ENCODE data around the gene CFAP65.

Gene CFAP65

GRCh38 chr2:219010162-219010756, 31.1 kb downstream of the CFAP65 start:
- no peak for DNase-seq

DNA sequence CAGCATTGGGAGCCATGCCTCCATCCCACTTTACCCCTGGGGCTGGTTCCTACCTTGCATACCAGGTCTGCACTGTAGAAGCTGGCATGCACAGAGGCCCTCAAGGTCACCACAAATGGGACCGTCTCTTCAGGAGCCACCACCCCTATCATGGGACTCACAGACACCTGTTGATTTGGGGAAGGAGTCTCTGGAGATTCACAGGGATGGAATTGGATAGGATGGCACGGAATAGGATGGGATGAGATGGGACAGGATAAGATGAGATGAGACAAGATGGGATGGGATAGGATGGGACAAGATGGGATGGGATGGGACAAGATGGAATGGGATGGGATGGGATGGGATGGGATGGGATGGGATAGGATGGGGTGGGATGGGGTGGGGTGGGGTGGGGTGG, 32.0 kb downstream of the CFAP65 start:
- DNase-seq = no peak

DNA sequence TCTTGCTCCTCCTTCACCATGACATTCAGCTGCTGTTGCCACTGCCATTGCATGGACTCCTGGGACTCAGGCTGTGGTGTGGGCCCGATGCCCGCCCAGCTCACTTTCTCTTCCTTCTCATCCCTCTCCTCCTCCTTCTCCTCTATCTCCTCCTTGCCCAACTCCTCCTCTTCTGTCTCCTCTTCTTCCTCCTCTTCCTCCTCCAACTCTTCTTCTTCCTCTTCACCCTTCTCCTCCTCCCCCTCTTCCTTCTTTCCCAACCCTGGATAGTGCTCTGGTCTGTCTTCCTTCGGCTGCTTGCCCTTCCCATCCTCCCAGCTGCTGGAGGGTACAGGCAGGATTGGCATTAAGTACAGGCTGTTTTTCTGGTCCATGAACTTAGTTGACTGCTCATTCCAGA, 37.3 kb downstream of the CFAP65 start:
- no peak for DNase-seq

- DNase-seq = no peak
Observed at GRCh38 chr2:219003267-219003634, 38.1 kb downstream of the CFAP65 start.

DNA sequence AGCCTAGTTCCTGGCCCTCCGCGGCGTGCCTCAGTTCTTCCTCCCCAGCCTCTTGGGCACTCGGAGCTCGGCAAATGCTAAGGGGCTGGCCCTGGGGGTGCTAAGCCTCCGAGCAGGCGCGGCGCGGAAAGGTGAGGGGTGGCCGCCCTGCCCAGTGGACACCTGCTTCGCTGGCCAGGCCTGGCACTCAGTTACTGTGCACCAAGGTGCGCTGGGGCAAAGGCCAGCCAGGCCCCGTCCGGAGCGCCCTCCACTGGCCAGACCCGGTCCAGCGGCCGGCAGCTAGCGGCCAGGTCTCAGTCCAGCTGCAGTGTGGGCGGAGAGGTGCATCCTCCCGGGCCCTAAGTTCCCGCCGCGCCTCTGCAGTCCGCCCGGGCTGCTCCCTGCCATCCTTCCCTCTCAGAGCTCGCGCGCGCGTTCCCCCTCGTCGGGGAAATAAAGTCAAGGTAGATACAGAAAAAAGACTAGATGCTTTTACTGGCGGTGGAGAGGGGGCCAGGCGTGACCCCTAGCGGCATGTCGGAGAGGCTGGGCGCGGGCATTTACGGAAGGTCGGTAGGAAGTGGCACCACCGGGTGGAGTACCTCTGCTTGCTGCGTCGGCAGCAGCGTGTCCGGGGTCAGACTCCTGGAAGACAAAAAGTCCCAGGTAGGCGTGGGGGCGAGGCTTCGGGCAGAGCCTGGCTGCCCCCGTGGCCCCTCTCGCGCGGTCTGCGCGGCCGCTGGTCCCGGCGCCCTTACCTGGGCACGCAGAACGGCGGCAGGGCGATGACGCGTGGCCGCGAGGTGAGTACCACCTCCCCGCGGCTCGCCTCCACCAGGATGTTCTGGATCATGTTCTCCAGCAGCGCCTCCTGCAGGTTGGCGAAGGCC, 38.7 kb downstream of the CFAP65 start:
- DNase-seq = peak; percentile 52

DNA sequence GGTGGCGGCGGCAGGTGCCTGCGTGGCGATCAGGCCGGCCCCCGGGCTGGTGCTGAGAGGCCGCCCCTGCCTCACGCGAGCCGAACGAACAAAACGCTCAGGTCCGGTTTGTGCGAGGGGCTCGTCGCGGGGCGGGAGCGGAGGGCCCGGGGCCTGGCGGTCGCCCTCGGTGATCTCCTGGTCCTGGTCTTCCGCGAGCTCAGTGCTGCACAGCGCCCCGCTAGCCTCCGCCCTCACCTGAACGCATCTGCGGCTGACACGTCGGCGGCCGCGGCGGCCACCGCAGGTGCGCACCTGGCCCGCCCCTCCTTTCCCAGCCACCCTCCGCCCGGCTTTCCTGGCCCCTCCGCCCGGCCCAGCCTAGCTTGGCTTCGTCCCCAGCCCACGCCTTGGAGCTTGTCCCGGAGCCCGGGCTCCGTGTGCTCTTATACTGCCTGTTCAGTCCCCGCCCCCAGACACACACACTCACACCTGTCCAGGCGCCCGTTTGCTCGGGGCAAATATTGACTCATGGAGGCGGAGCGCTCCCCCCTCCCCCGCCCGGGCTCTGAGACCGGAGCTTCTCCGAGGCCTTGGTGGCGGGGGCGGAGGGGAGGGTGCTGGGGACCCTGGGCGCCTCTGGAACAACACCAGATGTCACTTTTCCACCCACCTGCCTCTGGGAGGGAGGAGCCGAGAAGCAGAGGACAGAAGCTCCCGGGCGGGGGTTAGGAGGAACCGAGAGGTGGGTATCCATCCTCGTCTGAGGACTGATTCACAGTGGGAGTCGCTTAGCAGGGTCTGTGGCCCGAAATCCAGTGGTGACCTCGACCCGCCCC, 39.5 kb downstream of the CFAP65 start:
- DNase-seq = no peak

GRCh38 chr2:219001100-219001576, 40.2 kb downstream of the CFAP65 start:
- no peak for DNase-seq

DNA sequence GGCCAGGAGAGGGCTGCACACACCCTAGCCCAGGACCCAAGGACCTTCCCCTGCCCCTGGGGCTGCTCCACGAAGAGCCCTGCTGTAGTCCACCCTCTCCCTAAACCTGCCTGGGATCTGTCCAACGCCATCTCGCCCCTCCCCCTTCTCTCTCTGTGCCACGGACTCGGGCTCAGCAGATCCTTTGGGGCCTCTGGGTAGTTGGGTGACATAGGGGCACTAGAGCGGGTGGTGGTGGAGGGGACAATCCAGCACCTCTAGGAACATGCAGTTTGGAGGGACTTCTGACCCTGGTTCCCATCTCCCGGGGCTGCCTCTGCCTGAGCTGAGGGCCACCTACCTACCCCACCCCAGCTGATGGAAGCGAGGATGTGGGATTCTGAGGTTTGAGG, 40.8 kb downstream of the CFAP65 start:
- DNase-seq = no peak

GRCh38 chr2:218999881-219000568, 41.3 kb downstream of the CFAP65 start:
- DNase-seq = no peak

GRCh38 chr2:218999021-218999880, 42.1 kb downstream of the CFAP65 start:
- DNase-seq = no peak

- DNase-seq = no peak
Observed at GRCh38 chr2:218998414-218999002, 42.8 kb downstream of the CFAP65 start.

DNA sequence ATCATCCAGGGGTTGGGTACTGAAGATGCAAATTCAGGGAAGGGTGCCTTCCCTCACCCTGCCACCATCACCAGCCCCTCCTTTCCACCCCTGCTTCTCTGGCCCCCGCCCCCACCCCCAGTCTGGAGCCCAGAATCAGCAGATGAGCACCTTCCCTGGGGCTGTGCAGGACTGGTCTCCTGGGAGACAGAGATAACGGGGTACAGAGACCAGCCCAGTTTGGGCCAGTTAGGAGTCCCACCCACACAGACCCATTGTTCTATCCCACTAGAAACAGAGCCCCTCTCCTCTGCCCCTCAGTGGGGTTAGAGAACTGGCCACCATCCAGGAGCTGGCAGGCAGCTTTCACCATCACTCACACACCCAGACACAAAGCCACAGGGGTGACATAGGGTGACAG, 43.6 kb downstream of the CFAP65 start:
- DNase-seq = no peak

- no peak for DNase-seq
Observed at GRCh38 chr2:218996937-218997336, 44.4 kb downstream of the CFAP65 start.

DNA sequence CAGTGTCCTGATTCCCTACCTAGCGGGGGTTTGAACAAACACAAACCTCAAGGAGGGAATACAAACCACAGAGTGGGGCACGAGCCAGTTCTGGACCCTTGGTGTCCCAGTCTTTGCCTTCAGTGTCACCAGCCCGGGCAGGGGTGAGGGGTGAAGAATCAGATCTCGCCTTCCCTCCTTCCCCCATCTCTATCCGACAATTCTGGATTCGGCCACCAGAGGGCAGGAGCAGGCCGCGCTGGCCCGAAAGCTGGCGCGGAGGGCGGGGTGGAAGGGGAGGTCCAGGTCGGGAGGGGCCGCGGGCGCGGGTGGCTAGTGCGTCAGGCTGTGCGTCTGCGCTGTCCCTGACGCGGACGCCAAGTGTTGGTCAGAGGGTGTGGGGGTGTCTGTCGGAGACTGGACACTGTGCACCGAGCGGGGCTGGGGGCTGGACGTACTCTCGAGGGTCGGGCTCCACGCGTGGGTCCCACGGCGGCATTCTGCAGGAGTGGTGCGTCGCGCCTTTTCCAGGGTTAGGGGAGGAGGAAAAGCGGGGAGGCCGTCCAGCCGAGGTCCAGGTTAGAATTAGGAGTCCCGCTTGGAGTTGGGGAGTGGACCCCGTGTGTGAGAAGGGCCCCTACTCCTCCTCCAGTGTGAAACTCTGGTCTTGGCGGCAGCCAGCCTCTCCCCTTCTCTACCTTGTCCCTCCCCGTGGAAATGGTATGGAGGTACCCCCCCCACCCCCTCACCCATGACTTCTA, 45.2 kb downstream of the CFAP65 start:
- peak; percentile 78 for DNase-seq

DNA sequence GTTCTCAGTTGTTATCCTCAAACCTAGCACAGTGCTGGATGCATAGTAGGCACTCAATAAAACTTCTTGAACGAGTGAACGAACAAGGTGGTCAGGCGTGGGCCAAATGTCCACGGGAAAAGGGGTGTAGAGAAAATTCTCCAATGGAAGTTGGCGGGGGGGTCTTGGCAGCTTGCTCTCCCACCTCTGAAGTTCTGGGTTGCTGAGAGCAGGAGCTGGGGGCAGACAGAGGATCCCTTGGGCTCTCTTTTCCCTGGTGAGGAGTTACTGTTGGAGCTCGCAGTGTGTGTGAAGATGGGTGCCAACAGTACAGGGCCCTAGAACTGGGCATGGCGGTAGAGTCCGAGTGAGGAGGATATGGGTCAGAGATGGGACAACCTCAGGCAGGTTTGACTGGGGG, 45.8 kb downstream of the CFAP65 start:
- no peak for DNase-seq

DNA sequence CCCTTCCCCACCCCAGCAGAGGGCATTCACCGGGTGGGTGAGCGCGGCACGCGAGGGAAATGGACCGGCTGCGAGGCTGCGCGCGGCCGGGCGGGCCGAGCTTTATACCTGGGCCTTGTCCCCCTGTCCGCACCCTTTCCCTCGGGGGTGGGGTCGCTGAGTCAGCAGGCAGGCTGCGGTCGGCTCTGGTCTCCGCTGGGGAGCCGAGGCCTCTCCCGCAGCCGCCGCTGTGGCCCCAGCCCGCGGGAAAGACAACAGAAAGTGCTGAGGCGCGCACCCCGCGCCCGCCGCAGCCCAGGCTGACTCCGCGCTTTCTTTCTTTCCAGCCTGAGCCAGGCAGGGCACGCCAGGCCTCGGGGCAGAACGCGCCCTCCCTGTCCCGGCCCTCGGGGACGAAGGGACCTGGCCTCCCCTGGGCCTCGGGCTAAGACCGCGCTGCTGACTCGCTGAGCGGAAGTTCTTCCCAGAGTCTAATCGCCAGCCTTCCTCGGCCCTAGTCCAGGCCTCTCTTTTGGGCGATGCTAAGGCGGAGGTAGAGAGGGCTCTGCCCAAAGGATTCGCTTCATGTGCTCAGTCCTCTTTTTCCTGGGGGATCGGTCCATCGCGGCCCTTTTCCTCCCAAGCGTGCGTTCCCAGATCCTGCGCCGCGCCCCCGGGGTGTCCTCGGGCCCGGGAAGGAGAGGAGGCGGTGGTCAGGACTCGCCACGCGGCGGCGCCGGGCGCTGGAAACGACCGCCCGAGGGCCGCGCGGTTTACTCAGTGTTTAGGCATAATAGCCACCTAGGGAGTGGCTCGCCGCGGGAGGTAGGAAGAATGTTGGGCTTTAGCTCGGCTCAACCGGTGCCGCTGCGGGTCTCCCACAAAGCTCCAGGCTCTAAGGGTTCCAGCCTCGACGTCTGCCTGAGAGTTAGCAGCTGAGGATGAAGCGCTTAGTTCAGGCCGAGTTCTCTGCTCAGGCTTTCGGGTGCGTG, 47.7 kb downstream of the CFAP65 start, which contains the start of gene CRYBA2:
TSS of gene CRYBA2 (minus strand) at position 78 of the 971 bp plus-strand sequence. CDS start 246 bp downstream, outside the sequence.
- no peak for DNase-seq

DNA sequence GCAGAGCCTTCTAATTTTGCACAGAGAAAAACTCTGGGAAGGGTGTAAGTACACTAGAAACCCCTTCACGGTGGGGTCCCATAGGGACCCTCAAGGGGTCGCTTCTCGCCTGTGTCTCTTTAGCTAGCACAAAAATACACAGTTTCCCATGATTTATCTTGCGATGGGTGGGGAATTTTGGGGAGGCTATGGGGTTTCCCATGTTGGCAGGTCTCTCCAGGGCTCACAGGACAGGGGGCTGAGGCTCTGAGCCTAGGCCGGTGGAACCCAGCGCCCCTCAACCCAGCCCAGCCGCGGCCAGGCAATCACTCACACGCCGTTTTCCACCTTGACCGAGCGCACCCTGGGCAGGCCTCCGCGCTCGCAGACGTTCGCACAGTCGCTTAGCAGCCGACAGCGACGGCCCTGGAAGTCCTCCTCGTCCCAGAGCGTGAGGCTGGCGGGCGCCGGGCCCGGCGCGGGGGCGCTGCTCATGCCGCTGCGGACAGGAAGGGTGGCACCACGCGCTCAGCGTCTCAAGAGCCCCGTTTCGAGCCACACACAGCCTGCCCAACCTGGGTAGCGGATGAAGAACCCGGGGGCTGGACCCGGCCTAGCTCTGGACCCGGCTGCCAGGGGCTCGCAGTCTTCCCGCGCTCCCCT, 48.5 kb downstream of the CFAP65 start:
- no peak for DNase-seq

DNA sequence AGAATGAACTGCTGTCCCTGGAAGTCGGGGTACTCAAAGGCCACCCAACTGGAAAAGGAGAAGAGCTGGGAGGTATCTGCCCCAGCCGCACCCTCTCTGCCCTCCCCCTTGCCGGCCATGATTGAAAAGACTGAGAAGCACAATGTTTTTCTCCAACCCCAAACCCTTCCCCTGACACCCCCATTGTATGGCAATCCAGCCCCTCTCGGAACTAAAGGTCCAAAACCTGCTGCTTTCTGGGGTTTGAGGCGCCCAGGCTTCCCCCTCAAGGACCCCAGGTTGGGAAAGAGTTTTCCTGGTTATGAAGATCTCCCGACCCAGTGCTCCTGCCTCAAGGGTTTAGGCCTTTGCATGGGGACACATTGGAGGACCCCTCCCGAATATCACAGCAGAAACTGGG, 49.1 kb downstream of the CFAP65 start:
- no peak for DNase-seq

DNA sequence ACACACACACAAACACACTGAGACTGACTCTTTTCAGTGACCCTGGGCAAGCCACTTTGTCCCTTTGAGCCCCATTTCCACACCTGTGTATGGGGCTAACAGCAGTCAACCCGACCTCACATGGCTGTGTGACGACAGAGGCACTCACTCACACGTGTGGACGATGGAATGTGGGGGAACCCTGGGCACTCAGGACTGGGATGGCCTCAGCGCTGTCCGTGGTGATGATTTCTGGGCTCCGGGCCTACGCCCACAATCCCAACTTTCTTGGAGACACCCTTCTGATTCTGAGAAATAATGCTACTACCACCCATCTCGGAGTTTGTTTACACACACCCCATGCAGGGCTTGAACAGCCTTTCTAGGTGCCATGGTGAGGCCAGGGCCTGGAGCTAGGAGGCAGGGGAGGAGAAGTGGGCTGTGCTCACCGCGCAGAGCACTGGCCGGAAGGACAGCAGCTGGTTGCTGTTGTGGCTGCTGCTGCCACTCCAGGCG, 49.6 kb downstream of the CFAP65 start:
- DNase-seq = no peak
